Cardiac fibroblast (primary cell): ENCODE results near the gene TRMT10A.

Experiments
- DNase-seq, 2 donors: peaks; one replicate each; pipeline versions ENCODE4 v3.0.0 to v3.0.0-alpha.2; 2010; ENCODE audit warnings: low read depth in 2 of 2
- H3K4me3 ChIP-seq, 2 donors: replicated peaks in 1 of 2; 1 replicate in 1 of 2; 2 replicates in 1 of 2; pipeline ENCODE4 v1.5.1; 2011; ENCODE audit warnings: low read depth in 2 of 2, low read length in 2 of 2, mild to moderate bottlenecking in 2 of 2, moderate library complexity in 1 of 2
- TF ChIP-seq, protein P1 (sequence below): IDR thresholded peaks from one replicate; pipeline ENCODE4 v1.5.1; 2011; ENCODE audit warnings: low read depth, mild to moderate bottlenecking, low read length, inconsistent platforms

TRMT10A gene

DNA sequence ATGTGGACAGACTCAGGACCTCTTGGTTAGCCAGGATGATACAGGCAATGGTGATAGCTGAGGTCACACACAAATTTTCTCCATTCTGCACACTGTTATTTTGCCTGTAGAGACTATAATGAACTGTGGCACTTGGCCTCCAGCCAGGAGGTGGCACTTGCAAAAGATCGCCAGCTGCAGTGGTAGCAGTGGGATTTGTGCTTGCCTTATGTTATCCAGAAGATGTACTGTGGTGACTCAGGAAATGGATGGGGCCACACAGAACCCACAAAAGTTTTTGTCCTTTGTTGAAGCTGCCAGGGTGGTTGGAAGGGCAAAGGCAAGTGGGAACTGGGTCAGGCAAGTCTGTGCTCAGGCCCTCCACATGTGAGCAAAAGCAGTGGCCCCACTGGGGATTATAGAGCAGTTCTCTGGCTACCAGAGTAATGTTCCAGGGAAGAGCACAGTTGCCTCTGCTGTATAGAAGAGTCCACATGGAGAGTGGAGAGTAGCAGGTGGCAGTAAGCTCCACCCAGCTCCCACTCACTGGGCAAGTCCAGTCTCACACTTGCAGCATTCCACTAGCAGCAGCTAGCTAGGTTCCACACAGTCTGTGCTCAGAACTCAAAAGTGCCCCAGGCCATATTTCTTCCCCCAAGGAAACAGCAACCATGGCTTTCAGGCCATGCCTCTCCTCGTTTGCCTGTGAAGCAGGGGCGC is 58.9 kb downstream of the TRMT10A start:
- TF ChIP-seq, protein P1, sequence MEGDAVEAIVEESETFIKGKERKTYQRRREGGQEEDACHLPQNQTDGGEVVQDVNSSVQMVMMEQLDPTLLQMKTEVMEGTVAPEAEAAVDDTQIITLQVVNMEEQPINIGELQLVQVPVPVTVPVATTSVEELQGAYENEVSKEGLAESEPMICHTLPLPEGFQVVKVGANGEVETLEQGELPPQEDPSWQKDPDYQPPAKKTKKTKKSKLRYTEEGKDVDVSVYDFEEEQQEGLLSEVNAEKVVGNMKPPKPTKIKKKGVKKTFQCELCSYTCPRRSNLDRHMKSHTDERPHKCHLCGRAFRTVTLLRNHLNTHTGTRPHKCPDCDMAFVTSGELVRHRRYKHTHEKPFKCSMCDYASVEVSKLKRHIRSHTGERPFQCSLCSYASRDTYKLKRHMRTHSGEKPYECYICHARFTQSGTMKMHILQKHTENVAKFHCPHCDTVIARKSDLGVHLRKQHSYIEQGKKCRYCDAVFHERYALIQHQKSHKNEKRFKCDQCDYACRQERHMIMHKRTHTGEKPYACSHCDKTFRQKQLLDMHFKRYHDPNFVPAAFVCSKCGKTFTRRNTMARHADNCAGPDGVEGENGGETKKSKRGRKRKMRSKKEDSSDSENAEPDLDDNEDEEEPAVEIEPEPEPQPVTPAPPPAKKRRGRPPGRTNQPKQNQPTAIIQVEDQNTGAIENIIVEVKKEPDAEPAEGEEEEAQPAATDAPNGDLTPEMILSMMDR: no peak
- H3K4me3 ChIP-seq: no peak overlapping the region
- no peak for DNase-seq
